Endometrial microvascular endothelial cells (primary cell): ENCODE results near the gene NRM. TPM values are rescaled to one million over a fixed set of nuclear protein-coding genes. Genes with fewer than 3 reads are reported as not detected.
"Not testable (repeated sequence)": the region's sequence is repeated elsewhere in the genome, so short reads cannot be mapped to it uniquely, and the experiment has no call there.

Experiments
- in situ Hi-C: cut with HindIII; loops from 2 replicates; pipeline ENCODE4 v1.10.0; 2017; ENCODE audit warnings: low sequenced_read_pairs, low pct_unique_long_range_greater_than_20kb; ENCODE audit errors: inconsistent ontology term
- total RNA-seq: library from RNA; depleted of rRNA; stranded (reverse); fragments of >200 nt; gene quantifications from one replicate; pipeline ENCODE4 v1.2.3, GENCODE V29; 2015; ENCODE audit errors: inconsistent ontology term

Gene NRM
- total RNA-seq, 1 donor from 2014 or later, result 30.8 TPM

- in situ Hi-C loops, result loop anchor here (10.0 kb wide), 1 partner anchor 137 kb away; no protein-coding TSS in a partner anchor
These were observed 9.0 kb downstream of the NRM start for GRCh38 chr6:30681766-30682142.

GRCh38 chr6:30679765-30680535 is 10.8 kb downstream of the NRM start:
- in situ Hi-C loops, result loop anchor here (10.0 kb wide), 1 partner anchor 135 kb away; no protein-coding TSS in a partner anchor

- in situ Hi-C loops, result no loop called here
These were observed 11.6 kb downstream of the NRM start for GRCh38 chr6:30678964-30679726.

- in situ Hi-C loops, result no loop called here
These were observed 14.0 kb downstream of the NRM start for GRCh38 chr6:30676660-30677285.

- in situ Hi-C loops, result no loop called here
These were observed 18.1 kb downstream of the NRM start, which contains the start of gene DHX16 for GRCh38 chr6:30672445-30673253. Gene DHX16 (minus strand): TSS chr6:30673006. CDS start chr6:30672841, 165 bp downstream.

- in situ Hi-C loops, result no loop called here
These were observed 19.8 kb downstream of the NRM start for GRCh38 chr6:30670760-30671527.

GRCh38 chr6:30666300-30666699 is 24.5 kb downstream of the NRM start:
- in situ Hi-C loops, result loop anchor here (10.0 kb wide), 1 partner anchor 69 kb away; no protein-coding TSS in a partner anchor

GRCh38 chr6:30664994-30665767 is 25.6 kb downstream of the NRM start:
- in situ Hi-C loops, result loop anchor here (10.0 kb wide), 1 partner anchor 70 kb away; no protein-coding TSS in a partner anchor

GRCh38 chr6:30657922-30658321 is 32.9 kb downstream of the NRM start:
- in situ Hi-C loops, result not testable (repeated sequence)

GRCh38 chr6:30657454-30657853 is 33.3 kb downstream of the NRM start:
- in situ Hi-C loops, result no loop called here

- in situ Hi-C loops, result no loop called here
These were observed 34.3 kb downstream of the NRM start for GRCh38 chr6:30656513-30656912.

GRCh38 chr6:30655743-30656094 is 35.1 kb downstream of the NRM start:
- in situ Hi-C loops, result no loop called here

GRCh38 chr6:30654798-30655742 is 35.7 kb downstream of the NRM start:
- in situ Hi-C loops, result no loop called here

- in situ Hi-C loops, result no loop called here
These were observed 39.6 kb downstream of the NRM start for GRCh38 chr6:30651143-30651542.

- in situ Hi-C loops, result no loop called here
These were observed 43.3 kb downstream of the NRM start for GRCh38 chr6:30647242-30648116.
